Measurements from ENCODE around the gene SLC16A9. TPM values are rescaled to one million over a fixed set of nuclear protein-coding genes. Genes with fewer than 3 reads are reported as not detected.

SLC16A9 gene
- total and polyA plus RNA-seq, 12 donors, result 129 to 382 (median 189) TPM

- no peaks in the 10 kb centered on the region for H3K9me3 ChIP-seq (replicated peaks in 1 of 3)
- no peaks in the 10 kb centered on the region for H3K27me3 ChIP-seq
- intact Hi-C loops (cut with DNase I), result no loop called here
- TF ChIP-seq CTCF (IDR thresholded peaks at IDR 0.05) (no peak), POLR2A (IDR thresholded peaks at IDR 0.05) (no peak)
- H3K27ac ChIP-seq, result no peak overlapping the region
- DNase-seq, result peak in 4 of 7 donors; percentile 35 to 45 (median 38)
- H3K4me1 ChIP-seq (replicated peaks in 1 of 2), result peaks cover 0 to 4% of the 10 kb centered on the region in 2 donors
- H3K36me3 ChIP-seq (replicated peaks in 1 of 2), result no peaks in the 10 kb centered on the region
- no peak overlapping the region for H3K4me3 ChIP-seq
- 41 to 48% (median 45%) methylated on average over 1 of the region's 1 CpG for WGBS, 4 donors
Observed at GRCh38 chr10:59606551-59606961, 103.1 kb downstream of the SLC16A9 start.

- 76 to 92% (median 85%) methylated on average over 3 of the region's 3 CpGs for WGBS, 4 donors
- no peak for TF ChIP-seq CTCF (IDR thresholded peaks at IDR 0.05)
- no peak for TF ChIP-seq POLR2A (IDR thresholded peaks at IDR 0.05)
- Histone ChIP-seq H3K27me3 (no peaks in the 10 kb centered on the region), H3K4me3 (no peak overlapping the region), H3K27ac (no peak overlapping the region), H3K9me3 (replicated peaks in 1 of 3) (no peaks in the 10 kb centered on the region), H3K4me1 (replicated peaks in 1 of 2) (peaks cover 0 to 4% of the 10 kb centered on the region in 2 donors), H3K36me3 (replicated peaks in 1 of 2) (no peaks in the 10 kb centered on the region)
- DNase-seq, result no peak
- intact Hi-C loops (cut with DNase I), result no loop called here
Observed at GRCh38 chr10:59601985-59602384, 107.7 kb downstream of the SLC16A9 start.

Other genes starting within 250 kb of the SLC16A9 start
- gene MRLN, start 43.6 kb upstream of the SLC16A9 start, total RNA-seq, result under 1 TPM in 1 of 9 donors, not detected in 8; 0.39 TPM
- 1 to 10 TPM in 1 of 3 donors, under 1 TPM in 1, not detected in 1; 0.64 to 2.0 TPM for gene MRLN, start 43.6 kb upstream of the SLC16A9 start, polyA plus RNA-seq
- gene CCDC6, start 196.7 kb upstream of the SLC16A9 start, total RNA-seq, result 10 to 100 TPM; 29.3 to 53.3 (median 34.2) TPM
- gene CCDC6, start 196.7 kb upstream of the SLC16A9 start, polyA plus RNA-seq, result 10 to 100 TPM in 1 of 3 donors, 1 to 10 TPM in 2; 7.1 to 35.7 (median 9.2) TPM